ENCODE measurements around the gene CPNE9. TPM values are rescaled to one million over a fixed set of nuclear protein-coding genes. Genes with fewer than 3 reads are reported as not detected.
A peak's percentile ranks its signal among the peaks of the same experiment; 100 is the strongest.

Gene CPNE9
- polyA plus RNA-seq, 2 of the 4 experiments (the other 2 are of a cell fraction) = 0.03 TPM; not detected in 1

DNA sequence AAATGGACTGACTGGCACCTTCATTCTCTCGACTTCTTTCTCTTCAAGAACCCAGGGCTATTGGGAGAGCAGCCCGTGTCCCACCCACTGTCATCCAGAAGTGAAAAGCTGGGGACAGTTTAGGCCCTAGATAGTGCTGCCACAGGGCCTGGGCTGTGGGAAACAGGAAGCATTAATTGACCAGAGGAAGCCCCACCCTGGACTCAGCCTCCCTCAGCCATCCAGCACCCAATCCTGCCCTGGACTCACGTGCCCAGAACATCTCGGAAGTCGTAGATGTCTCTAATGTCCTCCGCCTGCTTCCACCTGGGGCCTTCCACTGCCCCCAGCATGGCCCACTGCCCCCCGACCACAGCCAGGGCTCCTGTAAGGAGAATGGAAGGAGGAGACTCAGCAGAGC is 63.8 kb downstream of the CPNE9 start:
- POLR2A ChIA-PET = no interaction called here
- H3K9me3 ChIP-seq = no peaks in the 10 kb centered on the region
- no peak overlapping the region for H3K4me2 ChIP-seq
- 86% methylated on average over 7 of the region's 7 CpGs for WGBS (ENCODE audit: missing lambda C conversion rate)
- FAIRE-seq (no peak), DNase-seq (ENCODE audit: low read depth in 1 of 2, low spot score in 1 of 2) (no peak), ATAC-seq (no peak)
- no peak overlapping the region for H3K4me3 ChIP-seq
- TF ChIP-seq ESRRA (IDR thresholded peaks at IDR 0.05; ENCODE audit: borderline replicate concordance, low read length) = no peak
- TF ChIP-seq, protein P1, sequence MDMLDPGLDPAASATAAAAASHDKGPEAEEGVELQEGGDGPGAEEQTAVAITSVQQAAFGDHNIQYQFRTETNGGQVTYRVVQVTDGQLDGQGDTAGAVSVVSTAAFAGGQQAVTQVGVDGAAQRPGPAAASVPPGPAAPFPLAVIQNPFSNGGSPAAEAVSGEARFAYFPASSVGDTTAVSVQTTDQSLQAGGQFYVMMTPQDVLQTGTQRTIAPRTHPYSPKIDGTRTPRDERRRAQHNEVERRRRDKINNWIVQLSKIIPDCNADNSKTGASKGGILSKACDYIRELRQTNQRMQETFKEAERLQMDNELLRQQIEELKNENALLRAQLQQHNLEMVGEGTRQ (IDR thresholded peaks at IDR 0.05) = no peak
- TF ChIP-seq HEYL (CRISPR knock-in tag; IDR thresholded peaks at IDR 0.05) = no peak
- TF ChIP-seq ZFP36 (IDR thresholded peaks at IDR 0.05; ENCODE audit: borderline replicate concordance, partially characterized antibody) = no peak
- CTCF ChIA-PET = interaction anchor here (0.8 to 2.2 kb wide), 5 partner anchors 17 to 264 kb away, joined by 3 to 6 read pairs (median 3); no protein-coding TSS in a partner anchor
- peaks cover 27% of the 10 kb centered on the region for H3K4me1 ChIP-seq
- H3K27ac ChIP-seq = no peak overlapping the region

DNA sequence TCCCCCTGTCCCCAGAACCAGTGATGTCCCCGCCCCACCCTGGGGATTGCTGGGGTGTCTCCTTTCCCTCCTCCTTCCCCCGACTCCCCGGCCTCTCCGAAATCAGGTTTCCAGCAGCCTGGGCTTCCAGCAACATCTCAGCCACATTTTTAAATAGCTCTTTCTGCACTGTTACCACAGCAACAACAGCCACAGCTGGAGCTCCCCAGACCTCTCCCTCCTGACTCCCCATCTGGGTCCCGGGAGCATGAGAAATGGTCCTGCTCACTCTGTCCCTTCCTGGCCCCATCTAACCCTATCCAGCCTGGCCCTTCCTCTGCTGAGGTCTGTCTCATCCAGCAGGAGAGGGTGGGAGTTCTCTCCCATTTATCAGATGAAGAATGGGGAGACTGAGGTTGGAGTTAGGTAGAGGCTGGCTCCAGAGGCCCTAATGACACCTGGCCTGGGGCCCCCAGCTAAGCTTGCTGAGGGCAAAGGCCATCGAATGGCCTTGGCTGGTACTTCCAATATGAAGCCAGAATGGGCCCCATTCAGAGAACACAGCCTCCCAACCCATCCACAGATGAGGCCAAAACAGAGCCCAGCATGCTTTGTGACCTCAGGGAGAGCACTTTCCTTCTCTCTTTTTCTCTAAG is 64.6 kb downstream of the CPNE9 start:
- TF ChIP-seq HOXB13 (CRISPR knock-in tag; IDR thresholded peaks at IDR 0.05; ENCODE audit: low read depth) = no peak
- TF ChIP-seq FOXS1 (CRISPR knock-in tag; IDR thresholded peaks at IDR 0.05) = no peak
- TF ChIP-seq RCOR1 (IDR thresholded peaks at IDR 0.05; ENCODE audit: low read depth, low read length) = no peak
- TF ChIP-seq CEBPB (IDR thresholded peaks at IDR 0.05) = no peak
- TF ChIP-seq HDAC2 (IDR thresholded peaks at IDR 0.05) = no peak
- TF ChIP-seq, protein P2, sequence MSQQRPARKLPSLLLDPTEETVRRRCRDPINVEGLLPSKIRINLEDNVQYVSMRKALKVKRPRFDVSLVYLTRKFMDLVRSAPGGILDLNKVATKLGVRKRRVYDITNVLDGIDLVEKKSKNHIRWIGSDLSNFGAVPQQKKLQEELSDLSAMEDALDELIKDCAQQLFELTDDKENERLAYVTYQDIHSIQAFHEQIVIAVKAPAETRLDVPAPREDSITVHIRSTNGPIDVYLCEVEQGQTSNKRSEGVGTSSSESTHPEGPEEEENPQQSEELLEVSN (IDR thresholded peaks at IDR 0.05; ENCODE audit: borderline replicate concordance, low read depth) = no peak
- TF ChIP-seq CBX2 (IDR thresholded peaks at IDR 0.05; ENCODE audit: borderline replicate concordance, low read depth) = no peak
- TF ChIP-seq, protein P3, sequence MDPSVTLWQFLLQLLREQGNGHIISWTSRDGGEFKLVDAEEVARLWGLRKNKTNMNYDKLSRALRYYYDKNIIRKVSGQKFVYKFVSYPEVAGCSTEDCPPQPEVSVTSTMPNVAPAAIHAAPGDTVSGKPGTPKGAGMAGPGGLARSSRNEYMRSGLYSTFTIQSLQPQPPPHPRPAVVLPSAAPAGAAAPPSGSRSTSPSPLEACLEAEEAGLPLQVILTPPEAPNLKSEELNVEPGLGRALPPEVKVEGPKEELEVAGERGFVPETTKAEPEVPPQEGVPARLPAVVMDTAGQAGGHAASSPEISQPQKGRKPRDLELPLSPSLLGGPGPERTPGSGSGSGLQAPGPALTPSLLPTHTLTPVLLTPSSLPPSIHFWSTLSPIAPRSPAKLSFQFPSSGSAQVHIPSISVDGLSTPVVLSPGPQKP (IDR thresholded peaks at IDR 0.05; ENCODE audit: low read depth, low read length) = no peak
- TF ChIP-seq, protein P4, sequence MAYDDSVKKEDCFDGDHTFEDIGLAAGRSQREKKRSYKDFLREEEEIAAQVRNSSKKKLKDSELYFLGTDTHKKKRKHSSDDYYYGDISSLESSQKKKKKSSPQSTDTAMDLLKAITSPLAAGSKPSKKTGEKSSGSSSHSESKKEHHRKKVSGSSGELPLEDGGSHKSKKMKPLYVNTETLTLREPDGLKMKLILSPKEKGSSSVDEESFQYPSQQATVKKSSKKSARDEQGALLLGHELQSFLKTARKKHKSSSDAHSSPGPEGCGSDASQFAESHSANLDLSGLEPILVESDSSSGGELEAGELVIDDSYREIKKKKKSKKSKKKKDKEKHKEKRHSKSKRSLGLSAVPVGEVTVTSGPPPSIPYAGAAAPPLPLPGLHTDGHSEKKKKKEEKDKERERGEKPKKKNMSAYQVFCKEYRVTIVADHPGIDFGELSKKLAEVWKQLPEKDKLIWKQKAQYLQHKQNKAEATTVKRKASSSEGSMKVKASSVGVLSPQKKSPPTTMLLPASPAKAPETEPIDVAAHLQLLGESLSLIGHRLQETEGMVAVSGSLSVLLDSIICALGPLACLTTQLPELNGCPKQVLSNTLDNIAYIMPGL (CRISPR knock-in tag; IDR thresholded peaks at IDR 0.05; ENCODE audit: borderline replicate concordance) = no peak
- TF ChIP-seq, protein P5, sequence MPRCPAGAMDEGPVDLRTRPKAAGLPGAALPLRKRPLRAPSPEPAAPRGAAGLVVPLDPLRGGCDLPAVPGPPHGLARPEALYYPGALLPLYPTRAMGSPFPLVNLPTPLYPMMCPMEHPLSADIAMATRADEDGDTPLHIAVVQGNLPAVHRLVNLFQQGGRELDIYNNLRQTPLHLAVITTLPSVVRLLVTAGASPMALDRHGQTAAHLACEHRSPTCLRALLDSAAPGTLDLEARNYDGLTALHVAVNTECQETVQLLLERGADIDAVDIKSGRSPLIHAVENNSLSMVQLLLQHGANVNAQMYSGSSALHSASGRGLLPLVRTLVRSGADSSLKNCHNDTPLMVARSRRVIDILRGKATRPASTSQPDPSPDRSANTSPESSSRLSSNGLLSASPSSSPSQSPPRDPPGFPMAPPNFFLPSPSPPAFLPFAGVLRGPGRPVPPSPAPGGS (IDR thresholded peaks at IDR 0.05) = no peak
- TF ChIP-seq TP53 (CRISPR knock-in tag; IDR thresholded peaks at IDR 0.05) = no peak
- no peak for TF ChIP-seq POLR2AphosphoS2 (conservative IDR thresholded peaks at IDR 0.05; ENCODE audit: low read length)
- no peak for TF ChIP-seq JUN (IDR thresholded peaks at IDR 0.05)
- DNase-seq (ENCODE audit: low read depth in 1 of 2, low spot score in 1 of 2) (no peak), ATAC-seq (no peak), FAIRE-seq (no peak)
- CTCF ChIA-PET = interaction anchor here (1.1 to 2.7 kb wide), 4 partner anchors 9 to 178 kb away, joined by 3 to 20 read pairs (median 4); no protein-coding TSS in a partner anchor
- WGBS (ENCODE audit: missing lambda C conversion rate) = 88% methylated on average over 6 of the region's 6 CpGs
- H3K4me1 ChIP-seq = peaks cover 27% of the 10 kb centered on the region
- H3K27ac ChIP-seq = peak overlapping the region in 1 of 2 experiments; percentile 95; a peak in 3 of 6 replicates
- POLR2A ChIA-PET = interaction anchor here (1.5 kb wide), 1 partner anchor 25 kb away, joined by 3 read pairs; the partner anchor contains the start of genes ARPC4 and TADA3
- H3K4me2 ChIP-seq = peak overlapping the region; percentile 98; the same call in 2 of the 3 replicates
- no peak overlapping the region for H3K4me3 ChIP-seq
- H3K9me3 ChIP-seq = no peaks in the 10 kb centered on the region
